ENCODE data around the gene TRABD.

DNA sequence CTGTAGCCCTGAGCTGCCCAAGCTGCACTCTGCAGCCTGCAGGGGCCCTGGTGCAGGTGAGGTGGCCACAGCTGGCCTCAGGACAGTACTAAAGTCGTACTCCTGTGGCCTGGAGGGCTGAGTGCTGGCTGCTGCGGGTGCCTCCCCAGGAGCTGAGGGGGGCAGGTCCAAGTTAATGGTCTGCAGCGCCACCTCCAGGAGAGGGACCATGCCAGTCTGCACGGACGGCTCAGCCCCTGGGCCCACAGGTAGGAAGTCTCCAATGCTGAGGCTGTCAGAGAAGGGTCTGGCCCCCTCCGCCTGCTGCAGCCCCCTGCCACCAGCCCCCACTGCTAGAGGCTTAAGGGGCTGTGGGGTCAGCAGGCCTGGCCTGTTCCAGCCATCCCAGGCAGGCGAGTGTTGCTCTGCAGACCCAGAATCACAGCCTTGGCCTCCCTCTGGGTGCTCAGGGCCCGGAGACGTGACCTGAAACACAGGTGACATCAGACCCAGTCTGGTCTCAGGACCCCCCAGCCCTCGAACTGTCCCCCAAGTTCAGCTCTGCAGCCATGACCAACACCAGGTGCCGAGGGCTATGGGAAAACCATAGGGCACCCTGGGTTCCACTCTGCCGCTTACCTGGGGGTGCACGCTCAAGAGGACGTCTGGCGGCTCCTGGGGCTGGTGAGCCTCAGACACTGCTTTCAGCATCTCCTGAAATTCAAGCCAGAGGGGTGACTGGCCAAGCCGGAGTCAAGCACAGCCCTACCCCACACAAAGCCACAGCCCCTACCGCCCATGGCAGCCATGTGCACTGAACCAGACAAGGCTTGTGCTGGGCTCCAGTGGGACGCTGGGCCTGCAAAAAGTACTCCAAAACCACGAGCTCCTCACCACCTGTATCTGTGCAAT lies 35.9 kb downstream of the TRABD start:
- TF ChIP-seq, protein P1, sequence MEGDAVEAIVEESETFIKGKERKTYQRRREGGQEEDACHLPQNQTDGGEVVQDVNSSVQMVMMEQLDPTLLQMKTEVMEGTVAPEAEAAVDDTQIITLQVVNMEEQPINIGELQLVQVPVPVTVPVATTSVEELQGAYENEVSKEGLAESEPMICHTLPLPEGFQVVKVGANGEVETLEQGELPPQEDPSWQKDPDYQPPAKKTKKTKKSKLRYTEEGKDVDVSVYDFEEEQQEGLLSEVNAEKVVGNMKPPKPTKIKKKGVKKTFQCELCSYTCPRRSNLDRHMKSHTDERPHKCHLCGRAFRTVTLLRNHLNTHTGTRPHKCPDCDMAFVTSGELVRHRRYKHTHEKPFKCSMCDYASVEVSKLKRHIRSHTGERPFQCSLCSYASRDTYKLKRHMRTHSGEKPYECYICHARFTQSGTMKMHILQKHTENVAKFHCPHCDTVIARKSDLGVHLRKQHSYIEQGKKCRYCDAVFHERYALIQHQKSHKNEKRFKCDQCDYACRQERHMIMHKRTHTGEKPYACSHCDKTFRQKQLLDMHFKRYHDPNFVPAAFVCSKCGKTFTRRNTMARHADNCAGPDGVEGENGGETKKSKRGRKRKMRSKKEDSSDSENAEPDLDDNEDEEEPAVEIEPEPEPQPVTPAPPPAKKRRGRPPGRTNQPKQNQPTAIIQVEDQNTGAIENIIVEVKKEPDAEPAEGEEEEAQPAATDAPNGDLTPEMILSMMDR (IDR thresholded peaks at IDR 0.05), result no peak
- TF ChIP-seq POLR2AphosphoS5 (IDR thresholded peaks at IDR 0.05; ENCODE audit: insufficient read depth in 1 of 2, low read depth in 1 of 2), result no peak
- TF ChIP-seq POLR2A (IDR thresholded peaks at IDR 0.05), result no peak

All from vagina (tissue), 2 donors.